ENCODE data around the gene BRIP1.

GRCh38 chr17:61818225-61818624 is 45.1 kb downstream of the BRIP1 start:
- no peak for TF ChIP-seq CTCF (IDR thresholded peaks at IDR 0.05; ENCODE audit: extremely low read depth in 1 of 2, insufficient read depth in 1 of 2, low read depth in 1 of 2, low read length in 2 of 2)
- TF ChIP-seq POLR2AphosphoS5 (IDR thresholded peaks at IDR 0.05; ENCODE audit: insufficient read depth, low read depth, low read length) = no peak
- TF ChIP-seq POLR2A (IDR thresholded peaks at IDR 0.05; ENCODE audit: low read depth, low read length) = no peak
- TF ChIP-seq MAX (IDR thresholded peaks at IDR 0.05; ENCODE audit: insufficient read depth, insufficient read length) = no peak
